Measurements from ENCODE around the gene C16orf92. TPM values are rescaled to one million over a fixed set of nuclear protein-coding genes. Genes with fewer than 3 reads are reported as not detected.

The C16orf92 gene
- total and polyA plus RNA-seq, 2 of the 13 experiments (the other 11 are each of a cell fraction or from before 2014, with no cell fraction given) = not detected

GRCh38 chr16:30032083-30032819, 9.3 kb downstream of the C16orf92 start (continued):
- TF ChIP-seq, protein P1, sequence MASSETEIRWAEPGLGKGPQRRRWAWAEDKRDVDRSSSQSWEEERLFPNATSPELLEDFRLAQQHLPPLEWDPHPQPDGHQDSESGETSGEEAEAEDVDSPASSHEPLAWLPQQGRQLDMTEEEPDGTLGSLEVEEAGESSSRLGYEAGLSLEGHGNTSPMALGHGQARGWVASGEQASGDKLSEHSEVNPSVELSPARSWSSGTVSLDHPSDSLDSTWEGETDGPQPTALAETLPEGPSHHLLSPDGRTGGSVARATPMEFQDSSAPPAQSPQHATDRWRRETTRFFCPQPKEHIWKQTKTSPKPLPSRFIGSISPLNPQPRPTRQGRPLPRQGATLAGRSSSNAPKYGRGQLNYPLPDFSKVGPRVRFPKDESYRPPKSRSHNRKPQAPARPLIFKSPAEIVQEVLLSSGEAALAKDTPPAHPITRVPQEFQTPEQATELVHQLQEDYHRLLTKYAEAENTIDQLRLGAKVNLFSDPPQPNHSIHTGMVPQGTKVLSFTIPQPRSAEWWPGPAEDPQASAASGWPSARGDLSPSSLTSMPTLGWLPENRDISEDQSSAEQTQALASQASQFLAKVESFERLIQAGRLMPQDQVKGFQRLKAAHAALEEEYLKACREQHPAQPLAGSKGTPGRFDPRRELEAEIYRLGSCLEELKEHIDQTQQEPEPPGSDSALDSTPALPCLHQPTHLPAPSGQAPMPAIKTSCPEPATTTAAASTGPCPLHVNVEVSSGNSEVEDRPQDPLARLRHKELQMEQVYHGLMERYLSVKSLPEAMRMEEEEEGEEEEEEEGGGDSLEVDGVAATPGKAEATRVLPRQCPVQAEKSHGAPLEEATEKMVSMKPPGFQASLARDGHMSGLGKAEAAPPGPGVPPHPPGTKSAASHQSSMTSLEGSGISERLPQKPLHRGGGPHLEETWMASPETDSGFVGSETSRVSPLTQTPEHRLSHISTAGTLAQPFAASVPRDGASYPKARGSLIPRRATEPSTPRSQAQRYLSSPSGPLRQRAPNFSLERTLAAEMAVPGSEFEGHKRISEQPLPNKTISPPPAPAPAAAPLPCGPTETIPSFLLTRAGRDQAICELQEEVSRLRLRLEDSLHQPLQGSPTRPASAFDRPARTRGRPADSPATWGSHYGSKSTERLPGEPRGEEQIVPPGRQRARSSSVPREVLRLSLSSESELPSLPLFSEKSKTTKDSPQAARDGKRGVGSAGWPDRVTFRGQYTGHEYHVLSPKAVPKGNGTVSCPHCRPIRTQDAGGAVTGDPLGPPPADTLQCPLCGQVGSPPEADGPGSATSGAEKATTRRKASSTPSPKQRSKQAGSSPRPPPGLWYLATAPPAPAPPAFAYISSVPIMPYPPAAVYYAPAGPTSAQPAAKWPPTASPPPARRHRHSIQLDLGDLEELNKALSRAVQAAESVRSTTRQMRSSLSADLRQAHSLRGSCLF (CRISPR knock-in tag; IDR thresholded peaks at IDR 0.05; ENCODE audit: borderline replicate concordance) = no peak
- TF ChIP-seq MTF1 (CRISPR knock-in tag; IDR thresholded peaks at IDR 0.05) = no peak
- TF ChIP-seq LCORL (IDR thresholded peaks at IDR 0.05) = no peak
- TF ChIP-seq LCORL (CRISPR knock-in tag; IDR thresholded peaks at IDR 0.05) = 0 out of 2 replicates have a peak, but pooled peaks have one; percentile 28
- TF ChIP-seq, protein P2, sequence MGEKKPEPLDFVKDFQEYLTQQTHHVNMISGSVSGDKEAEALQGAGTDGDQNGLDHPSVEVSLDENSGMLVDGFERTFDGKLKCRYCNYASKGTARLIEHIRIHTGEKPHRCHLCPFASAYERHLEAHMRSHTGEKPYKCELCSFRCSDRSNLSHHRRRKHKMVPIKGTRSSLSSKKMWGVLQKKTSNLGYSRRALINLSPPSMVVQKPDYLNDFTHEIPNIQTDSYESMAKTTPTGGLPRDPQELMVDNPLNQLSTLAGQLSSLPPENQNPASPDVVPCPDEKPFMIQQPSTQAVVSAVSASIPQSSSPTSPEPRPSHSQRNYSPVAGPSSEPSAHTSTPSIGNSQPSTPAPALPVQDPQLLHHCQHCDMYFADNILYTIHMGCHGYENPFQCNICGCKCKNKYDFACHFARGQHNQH (CRISPR knock-in tag; IDR thresholded peaks at IDR 0.05) = 0 out of 2 replicates have a peak, but pooled peaks have one; percentile 53
- peak; percentile 78; the same call in 1 of the 2 replicates for TF ChIP-seq ZNF614 (CRISPR knock-in tag; IDR thresholded peaks at IDR 0.05; ENCODE audit: borderline replicate concordance)
- TF ChIP-seq, protein P3, sequence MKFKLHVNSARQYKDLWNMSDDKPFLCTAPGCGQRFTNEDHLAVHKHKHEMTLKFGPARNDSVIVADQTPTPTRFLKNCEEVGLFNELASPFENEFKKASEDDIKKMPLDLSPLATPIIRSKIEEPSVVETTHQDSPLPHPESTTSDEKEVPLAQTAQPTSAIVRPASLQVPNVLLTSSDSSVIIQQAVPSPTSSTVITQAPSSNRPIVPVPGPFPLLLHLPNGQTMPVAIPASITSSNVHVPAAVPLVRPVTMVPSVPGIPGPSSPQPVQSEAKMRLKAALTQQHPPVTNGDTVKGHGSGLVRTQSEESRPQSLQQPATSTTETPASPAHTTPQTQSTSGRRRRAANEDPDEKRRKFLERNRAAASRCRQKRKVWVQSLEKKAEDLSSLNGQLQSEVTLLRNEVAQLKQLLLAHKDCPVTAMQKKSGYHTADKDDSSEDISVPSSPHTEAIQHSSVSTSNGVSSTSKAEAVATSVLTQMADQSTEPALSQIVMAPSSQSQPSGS (CRISPR knock-in tag; IDR thresholded peaks at IDR 0.05) = 0 out of 2 replicates have a peak, but pooled peaks have one; percentile 32
- 0 out of 2 replicates have a peak, but pooled peaks have one; percentile 4 for TF ChIP-seq ZNF777 (CRISPR knock-in tag; IDR thresholded peaks at IDR 0.05)
- peak; percentile 46; the same call in 1 of the 2 replicates for TF ChIP-seq ERF (CRISPR knock-in tag; IDR thresholded peaks at IDR 0.05)
- TF ChIP-seq SKI (IDR thresholded peaks at IDR 0.05; ENCODE audit: partially characterized antibody) = peak; percentile 10
- no peak for TF ChIP-seq FOXP4 (CRISPR knock-in tag; IDR thresholded peaks at IDR 0.05)
- TF ChIP-seq ZNF782 (CRISPR knock-in tag; IDR thresholded peaks at IDR 0.05; ENCODE audit: borderline replicate concordance) = no peak
- TF ChIP-seq NFKBIZ (CRISPR knock-in tag; IDR thresholded peaks at IDR 0.05) = 0 out of 2 replicates have a peak, but pooled peaks have one; percentile 24
- TF ChIP-seq ISX (CRISPR knock-in tag; conservative IDR thresholded peaks at IDR 0.05) = no peak
- peak; percentile 16; the same call in 1 of the 2 replicates for TF ChIP-seq NCOA2 (CRISPR knock-in tag; IDR thresholded peaks at IDR 0.05)
- TF ChIP-seq MIER2 (CRISPR knock-in tag; IDR thresholded peaks at IDR 0.05) = peak; percentile 89
- TF ChIP-seq AGO2 (optimal IDR thresholded peaks at IDR 0.05; ENCODE audit: low read depth, low read length) = no peak
- no peak for TF ChIP-seq ZNF570 (CRISPR knock-in tag; IDR thresholded peaks at IDR 0.05; ENCODE audit: borderline replicate concordance)
- no peak for TF ChIP-seq ZNF451 (CRISPR knock-in tag; IDR thresholded peaks at IDR 0.05)
- peak; percentile 60; the same call in 1 of the 2 replicates for TF ChIP-seq KDM2A (CRISPR knock-in tag; IDR thresholded peaks at IDR 0.05; ENCODE audit: borderline replicate concordance, low read depth)
- TF ChIP-seq NR2F2 (IDR thresholded peaks at IDR 0.05; ENCODE audit: borderline replicate concordance, low read depth) = no peak
